Upper lobe of left lung (tissue), 6 donors: Measurements from ENCODE around the gene RNASE8. TPM values are rescaled to one million over a fixed set of nuclear protein-coding genes. Genes with fewer than 3 reads are reported as not detected.

Source experiments
- ATAC-seq, 2 donors: fragments of 200-7000 bp; cut with Tn5 transposase; one replicate each; pipeline ENCODE4 v1.9.1; 2022; ENCODE audit warnings: mild to moderate bottlenecking in 2 of 2, moderate library complexity in 2 of 2; ENCODE audit not compliant: low FRiP score in 2 of 2
- DNase-seq, 2 donors: peaks; one replicate each; pipeline ENCODE4 v3.0.0-alpha.2; 2019 to 2020
- H3K27ac ChIP-seq, 4 donors: fragments of 200-600 bp; sonication (generic); one replicate each; pipeline ENCODE4 v1.5.1; 2016 to 2019
- H3K27me3 ChIP-seq, 4 donors: fragments of 200-600 bp; sonication (generic); one replicate each; pipeline ENCODE4 v1.5.1; 2017 to 2019
- H3K36me3 ChIP-seq, 4 donors: fragments of 200-600 bp; sonication (generic); one replicate each; pipeline ENCODE4 v1.5.1; 2016 to 2019
- H3K4me1 ChIP-seq, 4 donors: fragments of 200-600 bp; sonication (generic); one replicate each; pipeline ENCODE4 v1.5.1; 2018 to 2019
- H3K4me3 ChIP-seq, 4 donors: fragments of 200-600 bp; sonication (generic); one replicate each; pipeline ENCODE4 v1.5.1; 2017 to 2019; ENCODE audit warnings: mild to moderate bottlenecking in 2 of 4, moderate library complexity in 1 of 4
- H3K9me3 ChIP-seq, 4 donors: fragments of 200-600 bp; sonication (generic); one replicate each; pipeline ENCODE4 v1.5.1; 2018 to 2019
- EP300 ChIP-seq, 4 donors: sonication (generic); formaldehyde crosslinking; IDR thresholded peaks; one replicate each; pipeline ENCODE4 v1.5.1; 2017; ENCODE audit warnings: antibody characterized with exemption in 4 of 4, control low read depth in 2 of 4
- POLR2A ChIP-seq, 4 donors: fragments of 450-650 bp; IDR thresholded peaks; one replicate each; pipeline ENCODE4 v1.5.1; 2016 to 2017; ENCODE audit warnings: antibody characterized with exemption in 4 of 4, mild to moderate bottlenecking in 2 of 4
- POLR2AphosphoS5 ChIP-seq, 2 donors: sonication (generic); formaldehyde crosslinking; IDR thresholded peaks; one replicate each; pipeline ENCODE4 v1.5.1; 2017; ENCODE audit warnings: antibody characterized with exemption in 2 of 2
- WGBS, 2 donors: methylation state at CpG; one replicate each; pipeline ENCODE4 v1.1.5; 2017 to 2018; 5-methylcytosine and 5-hydroxymethylcytosine counted together
- total RNA-seq, 6 donors: library from RNA; depleted of rRNA in 4 of 6; stranded (reverse); fragments of >200 nt in 4 of 6; gene quantifications; one replicate each; pipeline versions ENCODE4 v1.1.0 to v1.2.1, GENCODE V29; 2016 to 2021
- TF ChIP-seq, protein P1 (sequence below), 6 experiments: fragments of 450-650 bp in 4 of 6; fragments of 200-600 bp in 2 of 6; sonication (generic) in 2 of 6; IDR thresholded peaks; one replicate each; pipeline ENCODE4 v1.5.1; 2016 to 2019; ENCODE audit warnings: antibody characterized with exemption in 6 of 6
- donor health status: DM: no; HTN: no; CAD: no; lungs with moderate emphysema.
- donor health status: DM: no; HTN: yes; CAD: no; lungs with severe emphysema.

The RNASE8 gene
- total RNA-seq, 6 donors from 2014 or later: not detected

DNA sequence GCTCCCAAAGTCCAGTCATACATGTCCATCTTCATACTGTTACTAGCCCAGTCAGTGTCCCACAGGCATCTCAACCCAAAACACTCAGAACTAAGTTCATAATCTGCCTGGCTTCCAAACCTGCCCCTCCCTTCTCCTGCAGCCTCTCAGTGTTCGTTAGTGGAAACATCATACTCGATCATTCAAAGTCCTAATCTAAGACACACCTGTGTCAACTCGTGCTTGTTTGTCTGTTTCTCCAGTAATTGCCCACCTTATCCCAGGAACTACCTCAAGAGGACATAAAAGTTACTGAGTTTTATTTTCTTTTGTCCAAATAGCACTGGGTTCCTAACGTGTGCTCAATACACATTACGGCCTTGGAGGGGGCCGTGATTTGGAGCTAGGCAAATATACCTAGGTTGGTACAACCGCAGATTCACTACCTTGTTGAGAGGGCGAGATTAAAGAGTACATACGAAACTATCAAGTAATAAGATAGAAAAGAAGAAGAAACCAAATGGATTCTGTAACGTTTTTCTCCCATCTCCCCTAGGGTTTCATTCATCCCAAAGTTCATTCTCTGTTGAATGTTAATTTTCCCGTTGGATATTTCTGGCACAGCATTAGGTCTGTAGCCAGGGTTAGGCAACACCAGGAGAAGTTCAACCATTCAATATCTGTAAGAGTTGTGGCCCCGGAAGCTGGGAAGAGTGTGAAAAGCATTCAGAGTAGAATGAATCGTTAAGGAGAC lies 3.2 kb downstream of the RNASE8 start:
- DNase-seq (no peak), ATAC-seq (no peak)
- WGBS, 2 donors: 75 to 83% methylated on average over 13 of the region's 13 CpGs
- TF ChIP-seq POLR2A (IDR thresholded peaks at IDR 0.05) (no peak), EP300 (IDR thresholded peaks at IDR 0.05) (no peak), POLR2AphosphoS5 (IDR thresholded peaks at IDR 0.05) (no peak)
- TF ChIP-seq, protein P1, sequence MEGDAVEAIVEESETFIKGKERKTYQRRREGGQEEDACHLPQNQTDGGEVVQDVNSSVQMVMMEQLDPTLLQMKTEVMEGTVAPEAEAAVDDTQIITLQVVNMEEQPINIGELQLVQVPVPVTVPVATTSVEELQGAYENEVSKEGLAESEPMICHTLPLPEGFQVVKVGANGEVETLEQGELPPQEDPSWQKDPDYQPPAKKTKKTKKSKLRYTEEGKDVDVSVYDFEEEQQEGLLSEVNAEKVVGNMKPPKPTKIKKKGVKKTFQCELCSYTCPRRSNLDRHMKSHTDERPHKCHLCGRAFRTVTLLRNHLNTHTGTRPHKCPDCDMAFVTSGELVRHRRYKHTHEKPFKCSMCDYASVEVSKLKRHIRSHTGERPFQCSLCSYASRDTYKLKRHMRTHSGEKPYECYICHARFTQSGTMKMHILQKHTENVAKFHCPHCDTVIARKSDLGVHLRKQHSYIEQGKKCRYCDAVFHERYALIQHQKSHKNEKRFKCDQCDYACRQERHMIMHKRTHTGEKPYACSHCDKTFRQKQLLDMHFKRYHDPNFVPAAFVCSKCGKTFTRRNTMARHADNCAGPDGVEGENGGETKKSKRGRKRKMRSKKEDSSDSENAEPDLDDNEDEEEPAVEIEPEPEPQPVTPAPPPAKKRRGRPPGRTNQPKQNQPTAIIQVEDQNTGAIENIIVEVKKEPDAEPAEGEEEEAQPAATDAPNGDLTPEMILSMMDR (IDR thresholded peaks at IDR 0.05): no peak
- Histone ChIP-seq H3K27me3 (no peaks in the 10 kb centered on the region), H3K9me3 (no peaks in the 10 kb centered on the region), H3K27ac (no peak overlapping the region), H3K4me1 (peaks cover 0 to 5% (median 0%) of the 10 kb centered on the region in 4 donors), H3K36me3 (no peaks in the 10 kb centered on the region), H3K4me3 (no peak overlapping the region)

DNA sequence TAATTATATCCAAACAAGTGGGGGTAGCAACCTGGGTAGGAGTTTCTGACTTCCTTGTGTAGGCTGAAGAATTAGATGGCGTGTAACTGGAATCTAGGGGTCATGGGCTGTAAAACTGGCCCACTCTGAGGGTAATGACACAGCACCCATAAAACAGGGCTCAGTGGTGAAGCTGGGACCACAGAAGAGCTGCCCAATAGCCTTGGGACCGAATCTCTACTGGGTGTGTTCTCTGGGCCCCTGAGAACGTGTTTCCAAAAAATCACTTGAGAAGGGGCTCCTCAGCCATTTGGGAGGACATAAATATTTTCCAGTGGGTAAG lies 3.7 kb downstream of the RNASE8 start:
- Histone ChIP-seq H3K4me1 (peaks cover 0 to 2% (median 0%) of the 10 kb centered on the region in 4 donors), H3K36me3 (no peaks in the 10 kb centered on the region), H3K27ac (no peak overlapping the region), H3K4me3 (no peak overlapping the region), H3K9me3 (no peaks in the 10 kb centered on the region), H3K27me3 (no peaks in the 10 kb centered on the region)
- ATAC-seq: no peak
- WGBS, 2 donors: 88 to 90% methylated on average over 3 of the region's 3 CpGs
- TF ChIP-seq, protein P1 (IDR thresholded peaks at IDR 0.05): no peak
- TF ChIP-seq POLR2AphosphoS5 (IDR thresholded peaks at IDR 0.05): no peak
- TF ChIP-seq POLR2A (IDR thresholded peaks at IDR 0.05): no peak
- TF ChIP-seq EP300 (IDR thresholded peaks at IDR 0.05): no peak
- DNase-seq: no peak

DNA sequence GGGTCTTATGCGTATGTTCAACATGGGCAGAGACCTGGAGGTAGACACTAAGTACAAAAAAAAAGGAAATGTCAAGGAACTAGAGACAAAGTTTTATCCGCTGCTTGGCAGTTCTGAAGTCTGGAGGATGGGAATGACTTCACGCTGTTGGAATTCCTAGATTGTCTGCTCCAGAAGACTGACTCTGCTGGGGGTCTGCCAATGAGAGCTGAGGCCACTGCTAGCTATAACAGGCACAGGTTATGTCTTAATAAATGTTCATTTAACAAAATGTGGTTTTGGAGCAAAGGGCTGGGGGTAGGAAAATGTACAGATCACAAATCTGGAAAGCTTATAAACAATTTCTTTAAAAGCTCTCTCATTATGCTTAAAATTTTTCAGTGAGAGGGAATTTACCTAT lies 5.9 kb downstream of the RNASE8 start:
- Histone ChIP-seq H3K27me3 (no peaks in the 10 kb centered on the region), H3K27ac (no peak overlapping the region), H3K36me3 (no peaks in the 10 kb centered on the region), H3K4me1 (peaks cover under 1 to 3% (median 2%) of the 10 kb centered on the region in 4 donors), H3K9me3 (no peaks in the 10 kb centered on the region), H3K4me3 (no peak overlapping the region)
- ATAC-seq (peak in 1 of 2 donors; percentile 64), DNase-seq (no peak)
- WGBS, 2 donors: 65 to 79% methylated on average over 3 of the region's 3 CpGs
- TF ChIP-seq POLR2AphosphoS5 (IDR thresholded peaks at IDR 0.05) (no peak), EP300 (IDR thresholded peaks at IDR 0.05) (no peak), POLR2A (IDR thresholded peaks at IDR 0.05) (no peak)
- TF ChIP-seq, protein P1 (IDR thresholded peaks at IDR 0.05): no peak

DNA sequence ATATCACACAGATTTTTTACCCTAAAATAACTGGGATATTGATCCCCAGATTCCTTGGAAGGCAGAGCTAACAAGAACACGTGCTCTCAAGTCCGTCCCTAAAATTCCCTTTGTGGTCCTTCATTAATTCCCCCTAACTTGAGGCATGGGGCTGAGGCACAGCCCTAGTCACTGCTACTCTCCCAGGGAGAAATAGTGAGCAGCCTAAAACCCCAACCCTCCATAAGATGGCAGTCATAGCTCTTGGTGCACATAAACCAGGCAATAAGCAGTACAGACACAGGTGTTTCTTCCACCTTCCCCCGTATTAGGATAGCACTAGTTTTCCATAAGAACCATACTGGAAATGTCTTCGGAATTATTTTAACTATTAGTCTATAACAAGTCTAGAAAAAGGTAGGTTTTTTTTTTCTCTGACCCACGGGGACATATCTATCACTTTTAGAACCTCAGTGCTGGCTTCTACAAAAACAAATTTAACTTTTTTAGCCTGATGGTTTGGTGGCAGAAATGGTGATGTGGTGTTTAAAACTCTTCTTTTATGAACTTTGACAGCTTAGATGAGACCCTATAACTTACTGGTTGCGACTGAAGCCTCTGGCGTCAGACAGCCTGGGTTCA lies 9.4 kb downstream of the RNASE8 start:
- no peaks in the 10 kb centered on the region for H3K27me3 ChIP-seq
- peaks cover 28 to 38% (median 30%) of the 10 kb centered on the region in 4 donors for H3K4me1 ChIP-seq
- ATAC-seq (no peak), DNase-seq (no peak)
- H3K27ac ChIP-seq: no peak overlapping the region
- no peaks in the 10 kb centered on the region for H3K9me3 ChIP-seq
- H3K36me3 ChIP-seq: no peaks in the 10 kb centered on the region
- 83 to 84% methylated on average over 7 of the region's 7 CpGs for WGBS, 2 donors
- no peak overlapping the region for H3K4me3 ChIP-seq
- TF ChIP-seq, protein P1 (IDR thresholded peaks at IDR 0.05): no peak
- TF ChIP-seq EP300 (IDR thresholded peaks at IDR 0.05): no peak
- TF ChIP-seq POLR2AphosphoS5 (IDR thresholded peaks at IDR 0.05): no peak
- no peak for TF ChIP-seq POLR2A (IDR thresholded peaks at IDR 0.05)
